Right hindlimb (tissue), 1 donor: Measurements from ENCODE around the gene TBC1D16.
A peak's percentile ranks its signal among the peaks of the same experiment; 100 is the strongest.
"Not testable (repeated sequence)": the region's sequence is repeated elsewhere in the genome, so short reads cannot be mapped to it uniquely, and the experiment has no call there.

ENCODE experiments used
- DNase-seq: peaks from one replicate; pipeline ENCODE4 v3.0.0-alpha.2; 2018

The TBC1D16 gene

GRCh38 chr17:79971651-79972050 lies 64.0 kb downstream of the TBC1D16 start:
- no peak for DNase-seq

- no peak for DNase-seq
Observed at GRCh38 chr17:79970576-79971068, 65.0 kb downstream of the TBC1D16 start.

GRCh38 chr17:79969906-79970305 lies 65.8 kb downstream of the TBC1D16 start:
- DNase-seq: no peak

GRCh38 chr17:79968116-79968515 lies 67.6 kb downstream of the TBC1D16 start:
- no peak for DNase-seq

GRCh38 chr17:79966681-79967080 lies 69.0 kb downstream of the TBC1D16 start:
- DNase-seq: no peak

GRCh38 chr17:79965806-79966205 lies 69.9 kb downstream of the TBC1D16 start:
- DNase-seq: peak; percentile 74

GRCh38 chr17:79962467-79962866 lies 73.2 kb downstream of the TBC1D16 start:
- DNase-seq: not testable (repeated sequence)

GRCh38 chr17:79961567-79961966 lies 74.1 kb downstream of the TBC1D16 start:
- not testable (repeated sequence) for DNase-seq

GRCh38 chr17:79960788-79961522 lies 74.7 kb downstream of the TBC1D16 start:
- no peak for DNase-seq

GRCh38 chr17:79959042-79959441 lies 76.6 kb downstream of the TBC1D16 start:
- no peak for DNase-seq

- no peak for DNase-seq
Observed at GRCh38 chr17:79956853-79957252, 78.8 kb downstream of the TBC1D16 start.

GRCh38 chr17:79956441-79956735 lies 79.3 kb downstream of the TBC1D16 start:
- not testable (repeated sequence) for DNase-seq

- DNase-seq: no peak
Observed at GRCh38 chr17:79955691-79956440, 79.8 kb downstream of the TBC1D16 start.

- no peak for DNase-seq
Observed at GRCh38 chr17:79955167-79955549, 80.5 kb downstream of the TBC1D16 start.

GRCh38 chr17:79954281-79955166 lies 81.1 kb downstream of the TBC1D16 start:
- DNase-seq: no peak

- no peak for DNase-seq
Observed at GRCh38 chr17:79953335-79953734, 82.3 kb downstream of the TBC1D16 start.

GRCh38 chr17:79952901-79953300 lies 82.8 kb downstream of the TBC1D16 start:
- DNase-seq: no peak

GRCh38 chr17:79952265-79952877 lies 83.3 kb downstream of the TBC1D16 start:
- DNase-seq: no peak

- peak; percentile 82 for DNase-seq
Observed at GRCh38 chr17:79951361-79952264, 84.1 kb downstream of the TBC1D16 start.

- DNase-seq: peak; percentile 18
Observed at GRCh38 chr17:79950751-79951150, 84.9 kb downstream of the TBC1D16 start.

GRCh38 chr17:79950306-79950705 lies 85.4 kb downstream of the TBC1D16 start:
- DNase-seq: peak; percentile 19
